Mesothelial cell of epicardium (in vitro differentiated cells): ENCODE measurements around the gene PDF. TPM values are rescaled to one million over a fixed set of nuclear protein-coding genes. Genes with fewer than 3 reads are reported as not detected.

Source experiments
- DNase-seq, 2 experiments: peaks; one replicate each; pipeline ENCODE4 v3.0.0; 2021; ENCODE audit warnings: low spot score in 2 of 2; ENCODE audit not compliant: unreplicated experiment in 2 of 2
- H3K27ac Mint-ChIP-seq: 2 replicates; pipeline ENCODE4 v1.8.0; 2021; ENCODE audit warnings: mixed read lengths
- H3K27me3 Mint-ChIP-seq: 2 replicates; pipeline ENCODE4 v1.8.0; 2021; ENCODE audit warnings: low read depth, mixed read lengths
- H3K36me3 Mint-ChIP-seq: 2 replicates; pipeline ENCODE4 v1.8.0; 2021; ENCODE audit warnings: mixed read lengths
- H3K4me1 Mint-ChIP-seq: 2 replicates; pipeline ENCODE4 v1.8.0; 2021; ENCODE audit warnings: mixed read lengths
- H3K4me3 Mint-ChIP-seq: 2 replicates; pipeline ENCODE4 v1.8.0; 2021; ENCODE audit warnings: mild to moderate bottlenecking, moderate library complexity, mixed read lengths
- H3K9me3 Mint-ChIP-seq: 2 replicates; pipeline ENCODE4 v1.8.0; 2021; ENCODE audit warnings: mixed read lengths
- total RNA-seq: library from RNA; stranded (reverse); gene quantifications from 3 replicates; pipeline ENCODE4 v1.2.1, GENCODE V29; 2021
- TF ChIP-seq, protein P1 (sequence below): fragments of 200-600 bp; sonication (generic); IDR thresholded peaks from one replicate; pipeline ENCODE4 v1.5.0; 2021; ENCODE audit warnings: antibody characterized with exemption; ENCODE audit not compliant: unreplicated experiment

PDF gene
- total RNA-seq, 1 donor from 2014 or later, result 14.1 TPM

DNA sequence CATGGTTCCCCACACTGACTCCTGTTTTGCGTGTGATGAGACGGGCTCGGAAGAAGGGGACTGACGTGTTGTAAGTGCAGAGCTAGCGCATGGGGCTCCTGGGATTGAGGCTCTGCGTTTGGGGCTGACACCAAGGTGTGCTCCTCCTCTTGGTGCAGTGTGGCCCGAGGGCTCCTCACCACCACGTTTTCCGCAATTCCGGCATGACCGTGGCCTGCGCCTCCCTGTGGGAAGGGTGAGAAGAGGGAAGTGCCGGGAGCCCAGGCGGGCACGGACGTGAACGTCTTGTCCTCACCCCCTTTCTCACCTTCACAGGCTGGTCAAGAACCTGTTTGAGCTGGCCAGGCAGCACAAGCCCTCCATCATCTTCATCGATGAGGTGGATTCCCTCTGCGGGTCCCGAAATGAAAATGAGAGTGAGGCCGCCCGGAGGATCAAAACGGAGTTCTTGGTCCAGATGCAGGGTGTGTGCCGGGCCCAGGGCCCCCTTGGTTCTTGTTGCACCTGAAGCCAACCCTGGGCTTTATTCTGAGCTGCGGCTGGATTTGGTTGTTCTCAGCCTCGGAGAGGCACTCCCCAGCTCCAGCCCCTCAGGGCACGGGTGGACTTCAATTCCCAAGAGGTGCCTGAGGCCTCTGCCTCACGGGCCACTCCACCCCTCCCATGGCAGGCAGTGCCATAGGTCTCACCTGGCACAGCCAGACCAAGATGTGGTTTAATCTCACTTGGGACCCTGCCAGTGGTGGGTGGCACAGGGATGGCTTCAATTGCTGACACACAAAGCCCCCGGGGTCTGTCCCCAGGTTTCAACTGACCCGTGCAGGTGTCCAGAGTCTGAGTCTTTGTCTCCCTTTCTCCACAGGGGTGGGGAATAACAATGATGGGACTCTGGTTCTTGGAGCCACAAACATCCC, 10.3 kb downstream of the PDF start:
- Mint-ChIP-seq H3K9me3 (no peaks in the 10 kb centered on the region), H3K27me3 (no peaks in the 10 kb centered on the region), H3K36me3 (peaks cover 36% of the 10 kb centered on the region), H3K27ac (peak overlapping the region; percentile 3), H3K4me1 (no peaks in the 10 kb centered on the region), H3K4me3 (no peak overlapping the region)
- DNase-seq, result no peak
- TF ChIP-seq, protein P1, sequence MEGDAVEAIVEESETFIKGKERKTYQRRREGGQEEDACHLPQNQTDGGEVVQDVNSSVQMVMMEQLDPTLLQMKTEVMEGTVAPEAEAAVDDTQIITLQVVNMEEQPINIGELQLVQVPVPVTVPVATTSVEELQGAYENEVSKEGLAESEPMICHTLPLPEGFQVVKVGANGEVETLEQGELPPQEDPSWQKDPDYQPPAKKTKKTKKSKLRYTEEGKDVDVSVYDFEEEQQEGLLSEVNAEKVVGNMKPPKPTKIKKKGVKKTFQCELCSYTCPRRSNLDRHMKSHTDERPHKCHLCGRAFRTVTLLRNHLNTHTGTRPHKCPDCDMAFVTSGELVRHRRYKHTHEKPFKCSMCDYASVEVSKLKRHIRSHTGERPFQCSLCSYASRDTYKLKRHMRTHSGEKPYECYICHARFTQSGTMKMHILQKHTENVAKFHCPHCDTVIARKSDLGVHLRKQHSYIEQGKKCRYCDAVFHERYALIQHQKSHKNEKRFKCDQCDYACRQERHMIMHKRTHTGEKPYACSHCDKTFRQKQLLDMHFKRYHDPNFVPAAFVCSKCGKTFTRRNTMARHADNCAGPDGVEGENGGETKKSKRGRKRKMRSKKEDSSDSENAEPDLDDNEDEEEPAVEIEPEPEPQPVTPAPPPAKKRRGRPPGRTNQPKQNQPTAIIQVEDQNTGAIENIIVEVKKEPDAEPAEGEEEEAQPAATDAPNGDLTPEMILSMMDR, result no peak

GRCh38 chr16:69319381-69319780, 11.0 kb downstream of the PDF start:
- no peaks in the 10 kb centered on the region for H3K4me1 Mint-ChIP-seq
- H3K27ac Mint-ChIP-seq, result peak overlapping the region; percentile 3
- no peak for DNase-seq
- no peak overlapping the region for H3K4me3 Mint-ChIP-seq
- peaks cover 36% of the 10 kb centered on the region for H3K36me3 Mint-ChIP-seq
- no peaks in the 10 kb centered on the region for H3K27me3 Mint-ChIP-seq
- H3K9me3 Mint-ChIP-seq, result no peaks in the 10 kb centered on the region
- TF ChIP-seq, protein P1, result no peak

DNA sequence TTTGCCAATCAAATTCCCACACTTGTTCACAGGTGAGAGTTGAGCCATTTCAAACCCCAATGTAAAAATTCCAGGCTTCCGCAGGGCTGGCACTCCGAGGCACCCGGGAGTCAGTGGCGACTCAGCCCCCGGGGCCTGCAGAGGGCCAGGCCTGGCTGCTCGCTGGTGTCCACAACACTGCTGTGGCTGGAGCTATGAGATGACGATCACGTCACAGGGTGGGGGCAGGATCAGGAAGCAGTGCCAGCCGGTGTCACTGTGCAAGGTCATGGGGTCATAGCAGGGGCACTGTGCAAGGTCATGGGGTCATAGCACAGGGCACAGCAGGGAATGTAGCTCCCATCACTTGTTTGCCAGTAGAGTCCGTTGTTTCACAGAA, 11.5 kb downstream of the PDF start:
- DNase-seq, result no peak

GRCh38 chr16:69318177-69318910, 12.0 kb downstream of the PDF start:
- H3K27me3 Mint-ChIP-seq, result no peaks in the 10 kb centered on the region
- no peaks in the 10 kb centered on the region for H3K9me3 Mint-ChIP-seq
- no peak overlapping the region for H3K27ac Mint-ChIP-seq
- peaks cover 38% of the 10 kb centered on the region for H3K36me3 Mint-ChIP-seq
- DNase-seq, result no peak
- no peak overlapping the region for H3K4me3 Mint-ChIP-seq
- TF ChIP-seq, protein P1, result no peak
- no peaks in the 10 kb centered on the region for H3K4me1 Mint-ChIP-seq

More for the DNA sequence above, 11.5 kb downstream of the PDF start:
- no peaks in the 10 kb centered on the region for H3K27me3 Mint-ChIP-seq
- H3K4me1 Mint-ChIP-seq, result no peaks in the 10 kb centered on the region
- TF ChIP-seq, protein P1, result no peak
- peaks cover 36% of the 10 kb centered on the region for H3K36me3 Mint-ChIP-seq
- no peaks in the 10 kb centered on the region for H3K9me3 Mint-ChIP-seq
- H3K27ac Mint-ChIP-seq, result no peak overlapping the region
- no peak overlapping the region for H3K4me3 Mint-ChIP-seq

GRCh38 chr16:69316595-69317034, 13.8 kb downstream of the PDF start:
- DNase-seq, result no peak
- no peaks in the 10 kb centered on the region for H3K27me3 Mint-ChIP-seq
- H3K36me3 Mint-ChIP-seq, result peaks cover 33% of the 10 kb centered on the region
- H3K27ac Mint-ChIP-seq, result no peak overlapping the region
- H3K4me1 Mint-ChIP-seq, result peaks cover 8% of the 10 kb centered on the region
- TF ChIP-seq, protein P1, result no peak
- H3K9me3 Mint-ChIP-seq, result no peaks in the 10 kb centered on the region
- no peak overlapping the region for H3K4me3 Mint-ChIP-seq
